ENCODE data around the gene PRR30. TPM values are rescaled to one million over a fixed set of nuclear protein-coding genes. Genes with fewer than 3 reads are reported as not detected.

PRR30 gene
- polyA plus RNA-seq, 2 of the 4 experiments (the other 2 are of a cell fraction), result not detected

- Histone ChIP-seq H3K4me2 (no peak overlapping the region), H3K4me1 (no peaks in the 10 kb centered on the region), H3K9me3 (no peaks in the 10 kb centered on the region), H3K4me3 (no peak overlapping the region), H3K27ac (no peak overlapping the region)
- POLR2A ChIA-PET, result no interaction called here
- DNase-seq (ENCODE audit: low read depth in 1 of 2, low spot score in 1 of 2), result no peak
- no peak for TF ChIP-seq RCOR1 (IDR thresholded peaks at IDR 0.05; ENCODE audit: low read depth, low read length)
- TF ChIP-seq RFX5 (IDR thresholded peaks at IDR 0.05), result no peak
- no peak for TF ChIP-seq BCL3 (IDR thresholded peaks at IDR 0.05)
- no peak for TF ChIP-seq EHF (CRISPR knock-in tag; IDR thresholded peaks at IDR 0.05)
- no peak for TF ChIP-seq CHD2 (IDR thresholded peaks at IDR 0.05; ENCODE audit: low read length, partially characterized antibody)
- TF ChIP-seq JUNB (IDR thresholded peaks at IDR 0.05), result no peak
- no peak for TF ChIP-seq EHMT2 (IDR thresholded peaks at IDR 0.05; ENCODE audit: low read depth)
- no peak for TF ChIP-seq PBX3 (IDR thresholded peaks at IDR 0.05)
- TF ChIP-seq NPAS2 (CRISPR knock-in tag; IDR thresholded peaks at IDR 0.05; ENCODE audit: borderline replicate concordance), result no peak
- WGBS (ENCODE audit: missing lambda C conversion rate), result 67% methylated on average over 8 of the region's 8 CpGs
- no peak for FAIRE-seq
- CTCF ChIA-PET, result interaction anchor here (0.7 to 1.7 kb wide), 5 partner anchors 8 to 68 kb away, joined by 3 to 6 read pairs (median 4); partner anchors contain the start of gene ABHD1
- no peak for ATAC-seq
These were observed 26.0 kb upstream of the PRR30 start for GRCh38 chr2:27164960-27165763.

- ChIA-PET CTCF (interaction anchor here (0.6 to 2.4 kb wide), 6 partner anchors 8 to 170 kb away, joined by 3 to 20 read pairs (median 3); no protein-coding TSS in a partner anchor), POLR2A (no interaction called here)
- Histone ChIP-seq H3K27ac (0 out of 6 replicates have a peak overlapping the region, but pooled peaks of 1 of the 2 experiments have one; percentile 2), H3K9me3 (no peaks in the 10 kb centered on the region), H3K4me1 (no peaks in the 10 kb centered on the region), H3K4me3 (no peak overlapping the region), H3K4me2 (peak overlapping the region; percentile 50)
- DNase-seq (ENCODE audit: low read depth in 1 of 2, low spot score in 1 of 2) (peak in 1 of 2 experiments; percentile 21), ATAC-seq (peak in 1 of 2 experiments; percentile 59; a peak in 3 of 6 replicates), FAIRE-seq (no peak)
- TF ChIP-seq BHLHE40 (IDR thresholded peaks at IDR 0.05; ENCODE audit: low read depth, low read length) (no peak), RARB (CRISPR knock-in tag; IDR thresholded peaks at IDR 0.05) (no peak), CBX8 (IDR thresholded peaks at IDR 0.05) (no peak), NFE2L2 (conservative IDR thresholded peaks at IDR 0.05; ENCODE audit: low read length) (no peak), SREBF2 (IDR thresholded peaks at IDR 0.05) (no peak), TFCP2L1 (CRISPR knock-in tag; IDR thresholded peaks at IDR 0.05) (no peak), NPAS2 (CRISPR knock-in tag; IDR thresholded peaks at IDR 0.05; ENCODE audit: borderline replicate concordance) (no peak), CEBPB (IDR thresholded peaks at IDR 0.05) (no peak), KDM1A (IDR thresholded peaks at IDR 0.05; ENCODE audit: low read depth) (no peak), MYC (IDR thresholded peaks at IDR 0.05; ENCODE audit: borderline replicate concordance, low read length) (no peak), CTCF (IDR thresholded peaks at IDR 0.05) (no peak)
- WGBS (ENCODE audit: missing lambda C conversion rate), result 64% methylated on average over 15 of the region's 15 CpGs
These were observed 23.2 kb upstream of the PRR30 start for GRCh38 chr2:27162151-27163121.
